Upper lobe of left lung (tissue), 6 donors: ENCODE measurements around the gene ALLC. TPM values are rescaled to one million over a fixed set of nuclear protein-coding genes. Genes with fewer than 3 reads are reported as not detected.

Experiments
- ATAC-seq, 2 donors: fragments of 200-7000 bp; cut with Tn5 transposase; one replicate each; pipeline ENCODE4 v1.9.1; 2022; ENCODE audit warnings: mild to moderate bottlenecking in 2 of 2, moderate library complexity in 2 of 2; ENCODE audit not compliant: low FRiP score in 2 of 2
- DNase-seq, 2 donors: peaks; one replicate each; pipeline ENCODE4 v3.0.0-alpha.2; 2019 to 2020
- H3K27ac ChIP-seq, 4 donors: fragments of 200-600 bp; sonication (generic); one replicate each; pipeline ENCODE4 v1.5.1; 2016 to 2019
- H3K27me3 ChIP-seq, 4 donors: fragments of 200-600 bp; sonication (generic); one replicate each; pipeline ENCODE4 v1.5.1; 2017 to 2019
- H3K36me3 ChIP-seq, 4 donors: fragments of 200-600 bp; sonication (generic); one replicate each; pipeline ENCODE4 v1.5.1; 2016 to 2019
- H3K4me1 ChIP-seq, 4 donors: fragments of 200-600 bp; sonication (generic); one replicate each; pipeline ENCODE4 v1.5.1; 2018 to 2019
- H3K4me3 ChIP-seq, 4 donors: fragments of 200-600 bp; sonication (generic); one replicate each; pipeline ENCODE4 v1.5.1; 2017 to 2019; ENCODE audit warnings: mild to moderate bottlenecking in 2 of 4, moderate library complexity in 1 of 4
- H3K9me3 ChIP-seq, 4 donors: fragments of 200-600 bp; sonication (generic); one replicate each; pipeline ENCODE4 v1.5.1; 2018 to 2019
- CTCF ChIP-seq, 6 experiments: fragments of 450-650 bp in 4 of 6; fragments of 200-600 bp in 2 of 6; sonication (generic) in 2 of 6; IDR thresholded peaks; one replicate each; pipeline ENCODE4 v1.5.1; 2016 to 2019; ENCODE audit warnings: antibody characterized with exemption in 6 of 6
- EP300 ChIP-seq, 4 donors: sonication (generic); formaldehyde crosslinking; IDR thresholded peaks; one replicate each; pipeline ENCODE4 v1.5.1; 2017; ENCODE audit warnings: antibody characterized with exemption in 4 of 4, control low read depth in 2 of 4
- POLR2A ChIP-seq, 4 donors: fragments of 450-650 bp; IDR thresholded peaks; one replicate each; pipeline ENCODE4 v1.5.1; 2016 to 2017; ENCODE audit warnings: antibody characterized with exemption in 4 of 4, mild to moderate bottlenecking in 2 of 4
- POLR2AphosphoS5 ChIP-seq, 2 donors: sonication (generic); formaldehyde crosslinking; IDR thresholded peaks; one replicate each; pipeline ENCODE4 v1.5.1; 2017; ENCODE audit warnings: antibody characterized with exemption in 2 of 2
- WGBS, 2 donors: methylation state at CpG; one replicate each; pipeline ENCODE4 v1.1.5; 2017 to 2018; 5-methylcytosine and 5-hydroxymethylcytosine counted together
- total RNA-seq, 6 donors: library from RNA; depleted of rRNA in 4 of 6; stranded (reverse); fragments of >200 nt in 4 of 6; gene quantifications; one replicate each; pipeline versions ENCODE4 v1.1.0 to v1.2.1, GENCODE V29; 2016 to 2021
- donor health status: DM: no; HTN: no; CAD: no; lungs with moderate emphysema.
- donor health status: DM: no; HTN: yes; CAD: no; lungs with severe emphysema.

ALLC gene
- total RNA-seq, 6 donors from 2014 or later, result not detected

GRCh38 chr2:3705782-3706181 is 47.8 kb downstream of the ALLC start:
- H3K9me3 ChIP-seq, result no peaks in the 10 kb centered on the region
- 20 to 27% methylated on average over 2 of the region's 2 CpGs for WGBS, 2 donors
- DNase-seq (no peak), ATAC-seq (no peak)
- peaks cover 0 to 10% (median 5%) of the 10 kb centered on the region in 4 donors for H3K4me1 ChIP-seq
- no peak for TF ChIP-seq POLR2AphosphoS5 (IDR thresholded peaks at IDR 0.05)
- TF ChIP-seq EP300 (IDR thresholded peaks at IDR 0.05), result no peak
- TF ChIP-seq POLR2A (IDR thresholded peaks at IDR 0.05), result no peak
- TF ChIP-seq CTCF (IDR thresholded peaks at IDR 0.05), result no peak
- H3K36me3 ChIP-seq, result no peaks in the 10 kb centered on the region
- H3K27ac ChIP-seq, result no peak overlapping the region
- H3K4me3 ChIP-seq, result no peak overlapping the region
- H3K27me3 ChIP-seq, result peaks cover 0 to 17% (median 11%) of the 10 kb centered on the region in 4 donors

- no peak overlapping the region for H3K4me3 ChIP-seq
- H3K27ac ChIP-seq, result no peak overlapping the region
- H3K36me3 ChIP-seq, result no peaks in the 10 kb centered on the region
- TF ChIP-seq POLR2AphosphoS5 (IDR thresholded peaks at IDR 0.05), result no peak
- no peak for TF ChIP-seq CTCF (IDR thresholded peaks at IDR 0.05)
- no peak for TF ChIP-seq POLR2A (IDR thresholded peaks at IDR 0.05)
- TF ChIP-seq EP300 (IDR thresholded peaks at IDR 0.05), result no peak
- H3K4me1 ChIP-seq, result peaks cover 0 to 10% (median 5%) of the 10 kb centered on the region in 4 donors
- 71% methylated on average over 5 of the region's 5 CpGs for WGBS, 2 donors
- no peak for ATAC-seq
- DNase-seq, result no peak
- peaks cover 0 to 17% (median 11%) of the 10 kb centered on the region in 4 donors for H3K27me3 ChIP-seq
- H3K9me3 ChIP-seq, result no peaks in the 10 kb centered on the region
These were observed 48.9 kb downstream of the ALLC start for GRCh38 chr2:3706892-3707291.

GRCh38 chr2:3708576-3708975 is 50.6 kb downstream of the ALLC start:
- 87% methylated on average over 4 of the region's 4 CpGs for WGBS, 2 donors
- TF ChIP-seq CTCF (IDR thresholded peaks at IDR 0.05), result no peak
- no peak for TF ChIP-seq POLR2A (IDR thresholded peaks at IDR 0.05)
- TF ChIP-seq EP300 (IDR thresholded peaks at IDR 0.05), result no peak
- TF ChIP-seq POLR2AphosphoS5 (IDR thresholded peaks at IDR 0.05), result no peak
- ATAC-seq (no peak), DNase-seq (no peak)
- no peaks in the 10 kb centered on the region for H3K9me3 ChIP-seq
- H3K4me1 ChIP-seq, result peaks cover 0 to 6% (median 4%) of the 10 kb centered on the region in 4 donors
- no peaks in the 10 kb centered on the region for H3K36me3 ChIP-seq
- no peak overlapping the region for H3K4me3 ChIP-seq
- H3K27me3 ChIP-seq, result peaks cover 0 to 10% (median 4%) of the 10 kb centered on the region in 4 donors
- H3K27ac ChIP-seq, result no peak overlapping the region

- DNase-seq (no peak), ATAC-seq (no peak)
- Histone ChIP-seq H3K9me3 (no peaks in the 10 kb centered on the region), H3K27ac (no peak overlapping the region), H3K4me1 (no peaks in the 10 kb centered on the region), H3K36me3 (no peaks in the 10 kb centered on the region), H3K27me3 (peaks cover 0 to 6% (median 0%) of the 10 kb centered on the region in 4 donors), H3K4me3 (no peak overlapping the region)
- no peak for TF ChIP-seq POLR2A (IDR thresholded peaks at IDR 0.05)
- no peak for TF ChIP-seq CTCF (IDR thresholded peaks at IDR 0.05)
- no peak for TF ChIP-seq POLR2AphosphoS5 (IDR thresholded peaks at IDR 0.05)
- TF ChIP-seq EP300 (IDR thresholded peaks at IDR 0.05), result no peak
- 74 to 87% methylated on average over 6 of the region's 6 CpGs for WGBS, 2 donors
These were observed 51.2 kb downstream of the ALLC start for GRCh38 chr2:3709225-3709624.

GRCh38 chr2:3712424-3712823 is 54.4 kb downstream of the ALLC start:
- Histone ChIP-seq H3K9me3 (no peaks in the 10 kb centered on the region), H3K27me3 (no peaks in the 10 kb centered on the region), H3K36me3 (no peaks in the 10 kb centered on the region), H3K4me3 (no peak overlapping the region), H3K4me1 (no peaks in the 10 kb centered on the region), H3K27ac (no peak overlapping the region)
- WGBS, 2 donors, result 45 to 59% methylated on average over 3 of the region's 3 CpGs
- no peak for TF ChIP-seq EP300 (IDR thresholded peaks at IDR 0.05)
- TF ChIP-seq CTCF (IDR thresholded peaks at IDR 0.05), result no peak
- TF ChIP-seq POLR2AphosphoS5 (IDR thresholded peaks at IDR 0.05), result no peak
- TF ChIP-seq POLR2A (IDR thresholded peaks at IDR 0.05), result no peak
- ATAC-seq (no peak), DNase-seq (no peak)
